Measurements from ENCODE around the gene TMEM209.
"Not testable (repeated sequence)": the region's sequence is repeated elsewhere in the genome, so short reads cannot be mapped to it uniquely, and the experiment has no call there.

TMEM209 gene

DNA sequence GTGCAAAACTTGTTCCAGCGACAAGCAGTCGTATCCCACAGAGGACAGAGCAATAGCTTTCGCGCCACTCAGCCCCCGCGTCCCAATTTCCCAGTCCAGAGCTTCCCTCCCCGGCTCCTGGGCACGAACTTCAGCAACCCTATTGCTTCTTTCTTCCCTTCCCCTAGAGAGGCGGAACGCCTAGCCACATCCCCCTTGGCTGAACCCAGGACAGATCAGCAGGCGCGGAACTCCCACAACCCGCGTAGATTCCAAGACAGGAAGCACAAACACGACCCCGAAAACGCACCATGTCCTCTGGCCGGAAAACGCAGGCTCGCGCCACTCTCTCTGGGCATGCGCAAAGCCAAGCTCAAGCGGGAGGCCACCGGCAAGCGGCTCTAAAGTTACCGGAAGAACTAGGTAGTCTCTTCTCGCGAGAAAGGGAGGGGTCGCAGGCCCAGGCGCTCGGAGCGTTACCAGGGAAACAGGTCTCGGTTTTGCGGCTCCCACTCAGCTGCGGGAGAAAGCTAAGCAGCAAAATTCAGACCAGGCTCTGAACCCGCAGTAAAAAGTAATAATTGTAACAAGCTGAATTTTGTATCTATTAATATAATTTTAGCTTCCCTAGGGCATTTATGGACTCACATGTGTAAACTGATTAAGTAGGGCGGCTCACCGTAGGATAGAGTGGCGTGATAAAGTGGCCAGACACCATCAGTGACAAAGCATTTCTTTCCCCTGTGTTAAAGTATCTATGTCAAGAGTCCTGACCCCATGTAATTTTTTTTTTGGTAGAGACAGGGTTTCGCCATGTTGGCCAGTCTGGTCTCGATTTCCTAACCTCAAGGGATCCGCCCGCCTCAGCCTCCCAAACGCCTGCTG is at the start of gene TMEM209:
TMEM209 (minus strand) TSS at position 323 of the 864 bp plus-strand sequence; CDS start at position 292, 31 bp downstream.
- Histone ChIP-seq H3K27me3 (ENCODE audit: low read depth, low read length) (no peaks in the 10 kb centered on the region), H3K27ac (ENCODE audit: low read length) (peak within 1 kb of the TSS; percentile 97), H3K4me1 (ENCODE audit: control insufficient read depth in 1 of 2, insufficient read depth in 2 of 2, low read length in 2 of 2) (no peaks in the 10 kb centered on the region), H3K4me3 (ENCODE audit: low read depth in 1 of 2, low read length in 2 of 2) (peak within 1 kb of the TSS; percentile 84 to 97), H3K9me3 (ENCODE audit: control insufficient read depth in 1 of 2, low read length in 2 of 2) (no peaks in the 10 kb centered on the region), H3K36me3 (ENCODE audit: control insufficient read depth in 1 of 2, insufficient read depth in 2 of 2, low read length in 2 of 2) (peaks cover 15 to 19% of the 10 kb centered on the region in 2 donors)

DNA sequence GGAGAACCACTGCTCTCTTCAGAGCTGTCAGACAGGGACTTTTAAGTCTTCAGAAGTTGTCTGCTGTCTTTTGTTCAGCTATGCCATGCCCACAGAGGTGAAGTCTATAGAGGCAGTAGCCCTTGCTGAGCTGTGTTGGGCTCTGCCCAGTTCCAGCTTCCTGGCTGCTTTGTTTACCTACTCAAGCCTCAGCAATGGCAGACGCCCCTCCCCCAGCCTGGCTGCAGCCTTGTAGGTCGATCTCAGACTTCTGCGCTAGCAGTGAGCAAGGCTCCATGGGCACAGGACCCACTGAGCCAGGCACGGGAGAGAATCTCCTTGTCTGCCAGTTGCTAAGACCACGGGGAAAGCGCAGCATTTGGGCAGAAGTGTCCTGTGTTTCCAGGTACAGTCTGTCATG is 49.3 kb upstream of the TMEM209 start:
- Histone ChIP-seq H3K27ac (ENCODE audit: low read length) (no peak overlapping the region), H3K4me3 (ENCODE audit: low read depth in 1 of 2, low read length in 2 of 2) (no peak overlapping the region), H3K4me1 (ENCODE audit: control insufficient read depth in 1 of 2, insufficient read depth in 2 of 2, low read length in 2 of 2) (no peaks in the 10 kb centered on the region), H3K36me3 (ENCODE audit: control insufficient read depth in 1 of 2, insufficient read depth in 2 of 2, low read length in 2 of 2) (no peaks in the 10 kb centered on the region), H3K9me3 (ENCODE audit: control insufficient read depth in 1 of 2, low read length in 2 of 2) (peaks cover 3 to 12% of the 10 kb centered on the region in 2 donors), H3K27me3 (ENCODE audit: low read depth, low read length) (no peaks in the 10 kb centered on the region)

DNA sequence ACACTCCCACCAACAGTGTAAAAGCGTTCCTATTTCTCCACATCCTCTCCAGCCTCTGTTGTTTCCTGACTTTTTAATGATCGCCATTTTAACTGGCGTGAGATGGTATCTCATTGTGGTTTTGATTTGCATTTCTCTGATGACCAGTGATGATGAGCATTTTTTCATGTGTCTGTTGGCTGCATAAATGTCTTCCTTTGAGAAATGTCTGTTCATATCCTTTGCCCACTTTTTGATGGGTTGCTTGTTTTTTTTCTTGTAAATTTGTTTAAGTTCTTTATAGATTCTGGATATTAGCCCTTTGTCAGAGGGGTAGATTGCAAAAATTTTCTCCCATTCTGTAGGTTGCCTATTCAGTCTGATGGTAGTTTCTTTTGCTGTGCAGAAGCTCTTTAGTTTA is 44.4 kb upstream of the TMEM209 start:
- H3K27ac ChIP-seq (ENCODE audit: low read length); H3K9me3 ChIP-seq (ENCODE audit: control insufficient read depth in 1 of 2, low read length in 2 of 2); H3K36me3 ChIP-seq (ENCODE audit: control insufficient read depth in 1 of 2, insufficient read depth in 2 of 2, low read length in 2 of 2); H3K4me3 ChIP-seq (ENCODE audit: low read depth in 1 of 2, low read length in 2 of 2); H3K27me3 ChIP-seq (ENCODE audit: low read depth, low read length); H3K4me1 ChIP-seq (ENCODE audit: control insufficient read depth in 1 of 2, insufficient read depth in 2 of 2, low read length in 2 of 2): not testable (repeated sequence)

DNA sequence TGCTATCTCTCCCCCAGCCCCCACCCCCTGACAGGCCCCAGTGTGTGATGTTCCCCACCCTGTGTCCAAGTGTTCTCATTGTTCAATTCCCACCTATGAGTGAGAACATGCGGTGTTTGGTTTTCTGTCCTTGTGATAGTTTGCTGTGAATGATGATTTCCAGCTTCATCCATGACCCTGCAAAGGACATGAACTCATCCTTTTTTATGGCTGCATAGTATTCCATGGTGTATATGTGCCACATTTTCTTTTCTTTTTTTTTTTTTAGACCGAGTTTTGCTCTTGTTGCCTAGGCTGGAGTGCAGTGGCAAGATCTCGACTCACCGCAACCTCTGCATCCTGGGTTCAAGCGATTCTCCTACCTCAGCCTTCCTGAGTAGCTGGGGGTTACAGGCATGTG is 43.6 kb upstream of the TMEM209 start:
- H3K9me3 ChIP-seq (ENCODE audit: control insufficient read depth in 1 of 2, low read length in 2 of 2); H3K27ac ChIP-seq (ENCODE audit: low read length); H3K36me3 ChIP-seq (ENCODE audit: control insufficient read depth in 1 of 2, insufficient read depth in 2 of 2, low read length in 2 of 2); H3K27me3 ChIP-seq (ENCODE audit: low read depth, low read length); H3K4me1 ChIP-seq (ENCODE audit: control insufficient read depth in 1 of 2, insufficient read depth in 2 of 2, low read length in 2 of 2); H3K4me3 ChIP-seq (ENCODE audit: low read depth in 1 of 2, low read length in 2 of 2): not testable (repeated sequence)

DNA sequence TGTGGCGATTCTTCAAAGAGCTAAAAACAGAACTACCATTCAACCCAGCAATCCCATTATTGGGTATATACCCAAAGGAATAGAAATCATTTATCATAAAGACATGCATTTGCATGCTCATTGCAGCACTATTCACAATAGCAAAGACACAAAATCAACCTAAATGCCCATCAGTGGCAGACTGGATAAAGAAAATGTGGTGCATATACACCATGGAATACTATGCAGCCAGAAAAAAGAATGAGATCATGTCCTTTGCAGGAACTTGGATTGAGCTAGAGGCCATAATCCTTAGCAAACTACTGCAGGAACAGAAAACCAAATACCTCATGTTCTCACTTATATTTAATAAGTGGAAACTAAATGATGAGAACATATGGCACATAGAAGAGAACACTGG is 41.3 kb upstream of the TMEM209 start:
- H3K27ac ChIP-seq (ENCODE audit: low read length); H3K27me3 ChIP-seq (ENCODE audit: low read depth, low read length); H3K36me3 ChIP-seq (ENCODE audit: control insufficient read depth in 1 of 2, insufficient read depth in 2 of 2, low read length in 2 of 2); H3K4me3 ChIP-seq (ENCODE audit: low read depth in 1 of 2, low read length in 2 of 2); H3K9me3 ChIP-seq (ENCODE audit: control insufficient read depth in 1 of 2, low read length in 2 of 2); H3K4me1 ChIP-seq (ENCODE audit: control insufficient read depth in 1 of 2, insufficient read depth in 2 of 2, low read length in 2 of 2): not testable (repeated sequence)

DNA sequence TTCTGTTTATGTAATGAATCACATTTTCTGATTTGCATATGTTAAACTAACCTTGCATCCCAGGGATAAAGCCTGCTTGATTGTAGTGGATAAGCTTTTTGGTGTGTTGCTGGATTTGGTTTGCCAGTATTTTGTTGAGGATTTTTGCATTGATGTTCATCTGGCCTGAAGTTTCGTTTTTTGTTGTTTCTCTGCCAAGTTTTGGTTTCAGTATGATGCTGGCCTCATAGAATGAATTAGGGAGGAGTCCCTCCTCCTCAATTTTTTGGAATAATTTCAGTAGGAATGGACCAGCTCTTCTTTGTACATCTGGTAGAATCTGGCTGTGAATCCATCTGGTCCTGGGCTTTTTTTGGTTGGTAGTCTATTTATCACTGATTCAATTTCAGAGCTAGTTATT is 38.3 kb upstream of the TMEM209 start:
- not testable (repeated sequence) for H3K36me3 ChIP-seq (ENCODE audit: control insufficient read depth in 1 of 2, insufficient read depth in 2 of 2, low read length in 2 of 2); H3K4me1 ChIP-seq (ENCODE audit: control insufficient read depth in 1 of 2, insufficient read depth in 2 of 2, low read length in 2 of 2); H3K27me3 ChIP-seq (ENCODE audit: low read depth, low read length); H3K27ac ChIP-seq (ENCODE audit: low read length); H3K4me3 ChIP-seq (ENCODE audit: low read depth in 1 of 2, low read length in 2 of 2); H3K9me3 ChIP-seq (ENCODE audit: control insufficient read depth in 1 of 2, low read length in 2 of 2)

DNA sequence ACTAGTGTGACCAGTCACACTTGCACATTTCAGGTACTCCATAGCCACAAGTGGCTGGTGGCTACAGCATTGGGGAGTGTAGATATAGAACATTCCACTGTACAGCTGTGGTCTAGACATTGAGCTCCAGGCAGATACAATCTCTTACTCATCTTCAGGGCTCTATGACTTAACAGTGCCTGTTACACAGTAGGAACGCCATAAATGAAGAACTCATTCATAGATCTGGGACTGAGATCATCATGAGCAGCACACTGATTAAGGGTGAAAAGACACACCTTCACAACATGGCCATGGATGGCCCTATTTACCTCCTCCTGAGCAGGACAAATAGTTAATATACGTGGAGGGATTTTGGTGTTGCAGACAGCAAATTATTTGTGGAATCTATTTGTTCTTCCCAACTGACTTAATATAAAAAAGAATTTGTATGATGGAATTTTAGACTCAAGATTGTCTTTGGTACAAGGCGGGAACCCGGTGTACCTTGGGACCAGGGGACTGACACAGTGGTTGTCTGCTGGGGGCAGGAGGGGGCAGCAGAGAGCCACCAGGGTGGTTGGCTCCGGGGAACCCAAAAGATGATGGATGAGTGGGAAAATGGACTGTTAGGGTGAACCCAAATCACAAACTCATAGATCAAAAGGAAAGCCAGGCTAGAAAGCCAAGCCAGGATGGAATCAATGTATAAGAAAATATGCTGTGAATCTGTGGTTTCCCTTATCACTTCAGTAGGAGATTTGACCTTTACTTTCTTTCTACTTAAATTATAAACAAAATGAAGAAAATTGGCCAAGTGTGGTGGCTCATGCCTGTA is 37.2 kb upstream of the TMEM209 start:
- peaks cover 0 to 4% of the 10 kb centered on the region in 2 donors for H3K4me1 ChIP-seq (ENCODE audit: control insufficient read depth in 1 of 2, insufficient read depth in 2 of 2, low read length in 2 of 2)
- no peak overlapping the region for H3K4me3 ChIP-seq (ENCODE audit: low read depth in 1 of 2, low read length in 2 of 2)
- H3K9me3 ChIP-seq (ENCODE audit: control insufficient read depth in 1 of 2, low read length in 2 of 2), result no peaks in the 10 kb centered on the region
- H3K27ac ChIP-seq (ENCODE audit: low read length), result no peak overlapping the region
- no peaks in the 10 kb centered on the region for H3K36me3 ChIP-seq (ENCODE audit: control insufficient read depth in 1 of 2, insufficient read depth in 2 of 2, low read length in 2 of 2)
- no peaks in the 10 kb centered on the region for H3K27me3 ChIP-seq (ENCODE audit: low read depth, low read length)

DNA sequence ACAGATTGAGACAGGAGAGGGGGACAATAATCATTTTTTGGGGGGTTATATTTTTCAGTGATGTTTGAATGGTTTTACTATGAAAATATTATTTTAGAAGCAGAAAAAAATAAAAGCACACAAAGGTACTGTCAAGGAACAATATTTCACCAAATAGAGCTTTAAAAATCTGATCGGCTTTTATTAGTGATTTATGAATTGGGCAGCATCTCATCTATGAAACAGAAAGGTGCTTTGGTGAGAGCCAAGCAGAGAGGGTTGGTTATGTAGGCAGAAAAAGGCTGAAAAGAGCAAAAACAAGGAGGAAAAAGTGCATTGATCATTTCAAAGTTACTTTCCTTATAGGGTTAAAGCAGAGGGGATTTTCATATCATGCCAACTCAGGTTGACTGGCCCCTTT is 35.0 kb upstream of the TMEM209 start:
- Histone ChIP-seq H3K27ac (ENCODE audit: low read length) (no peak overlapping the region), H3K9me3 (ENCODE audit: control insufficient read depth in 1 of 2, low read length in 2 of 2) (no peaks in the 10 kb centered on the region), H3K27me3 (ENCODE audit: low read depth, low read length) (no peaks in the 10 kb centered on the region), H3K4me1 (ENCODE audit: control insufficient read depth in 1 of 2, insufficient read depth in 2 of 2, low read length in 2 of 2) (peaks cover 0 to 4% of the 10 kb centered on the region in 2 donors), H3K4me3 (ENCODE audit: low read depth in 1 of 2, low read length in 2 of 2) (no peak overlapping the region), H3K36me3 (ENCODE audit: control insufficient read depth in 1 of 2, insufficient read depth in 2 of 2, low read length in 2 of 2) (no peaks in the 10 kb centered on the region)

DNA sequence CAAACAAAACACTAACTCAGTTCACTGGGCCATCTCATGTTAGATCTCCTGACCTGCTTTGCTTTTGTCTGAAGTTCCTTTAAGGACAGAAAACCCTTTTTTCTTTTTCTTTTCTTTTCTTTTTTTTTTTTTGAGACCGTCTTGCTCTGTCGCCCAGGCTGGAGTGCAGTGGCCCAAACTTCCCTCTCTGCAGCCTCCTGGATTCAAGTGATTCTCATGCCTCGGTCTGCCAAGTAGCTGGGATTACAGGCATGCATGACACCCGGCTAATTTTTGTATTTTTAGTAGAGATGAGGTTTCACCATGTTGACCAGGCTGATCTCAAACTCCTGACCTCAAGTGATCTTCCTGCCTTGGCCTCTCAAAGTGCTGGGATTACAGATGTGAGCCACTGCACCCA is 31.2 kb upstream of the TMEM209 start:
- not testable (repeated sequence) for H3K4me3 ChIP-seq (ENCODE audit: low read depth in 1 of 2, low read length in 2 of 2); H3K4me1 ChIP-seq (ENCODE audit: control insufficient read depth in 1 of 2, insufficient read depth in 2 of 2, low read length in 2 of 2); H3K27me3 ChIP-seq (ENCODE audit: low read depth, low read length); H3K9me3 ChIP-seq (ENCODE audit: control insufficient read depth in 1 of 2, low read length in 2 of 2); H3K36me3 ChIP-seq (ENCODE audit: control insufficient read depth in 1 of 2, insufficient read depth in 2 of 2, low read length in 2 of 2); H3K27ac ChIP-seq (ENCODE audit: low read length)

DNA sequence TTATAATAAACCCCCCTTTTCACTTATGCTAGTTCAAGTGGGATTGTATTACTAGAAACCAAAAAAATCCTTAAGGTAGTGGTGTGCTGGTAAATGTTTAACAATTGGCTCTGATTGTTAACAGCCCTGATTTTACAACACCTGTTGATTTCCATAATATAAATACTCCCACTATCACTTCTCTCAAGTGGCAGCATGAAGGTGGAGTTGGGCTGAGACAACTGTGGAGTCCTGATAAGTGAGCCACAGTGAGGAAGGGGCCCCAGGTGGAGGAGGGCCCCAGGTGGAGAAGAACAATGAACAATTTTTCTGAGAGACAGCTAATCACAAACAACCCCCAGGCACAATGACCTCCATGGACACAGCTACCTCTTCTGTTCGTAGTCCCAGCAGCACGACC is 28.9 kb upstream of the TMEM209 start:
- Histone ChIP-seq H3K9me3 (ENCODE audit: control insufficient read depth in 1 of 2, low read length in 2 of 2) (no peaks in the 10 kb centered on the region), H3K4me3 (ENCODE audit: low read depth in 1 of 2, low read length in 2 of 2) (no peak overlapping the region), H3K36me3 (ENCODE audit: control insufficient read depth in 1 of 2, insufficient read depth in 2 of 2, low read length in 2 of 2) (no peaks in the 10 kb centered on the region), H3K4me1 (ENCODE audit: control insufficient read depth in 1 of 2, insufficient read depth in 2 of 2, low read length in 2 of 2) (peaks cover 0 to 4% of the 10 kb centered on the region in 2 donors), H3K27ac (ENCODE audit: low read length) (no peak overlapping the region), H3K27me3 (ENCODE audit: low read depth, low read length) (no peaks in the 10 kb centered on the region)

DNA sequence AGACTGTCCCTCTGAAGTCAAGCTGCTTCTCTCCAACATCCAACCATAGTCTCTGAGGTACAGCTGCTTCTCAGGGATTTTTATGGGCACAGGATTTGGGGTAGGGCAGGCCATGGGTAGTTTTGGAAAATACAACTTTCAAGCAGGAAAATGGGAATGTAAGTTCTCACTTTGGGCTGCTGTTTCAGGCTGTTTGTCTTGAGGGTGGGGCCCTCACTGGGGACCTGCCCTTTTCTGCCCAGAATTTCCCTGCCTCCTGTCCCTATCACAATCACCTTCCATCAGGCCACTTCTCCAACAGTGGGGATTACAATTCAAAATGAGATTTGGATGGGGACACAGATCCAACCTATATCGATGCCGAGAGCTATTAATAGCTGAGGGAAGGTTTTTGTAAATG is 27.0 kb upstream of the TMEM209 start:
- no peaks in the 10 kb centered on the region for H3K36me3 ChIP-seq (ENCODE audit: control insufficient read depth in 1 of 2, insufficient read depth in 2 of 2, low read length in 2 of 2)
- H3K27me3 ChIP-seq (ENCODE audit: low read depth, low read length), result no peaks in the 10 kb centered on the region
- no peak overlapping the region for H3K4me3 ChIP-seq (ENCODE audit: low read depth in 1 of 2, low read length in 2 of 2)
- H3K9me3 ChIP-seq (ENCODE audit: control insufficient read depth in 1 of 2, low read length in 2 of 2), result no peaks in the 10 kb centered on the region
- no peak overlapping the region for H3K27ac ChIP-seq (ENCODE audit: low read length)
- peaks cover 6 to 9% of the 10 kb centered on the region in 2 donors for H3K4me1 ChIP-seq (ENCODE audit: control insufficient read depth in 1 of 2, insufficient read depth in 2 of 2, low read length in 2 of 2)
